Measurements from ENCODE around the gene SCARF2. TPM values are rescaled to one million over a fixed set of nuclear protein-coding genes. Genes with fewer than 3 reads are reported as not detected.

The SCARF2 gene
- total and polyA plus RNA-seq, 2 of the 8 experiments (the other 6 are each of a cell fraction or from before 2014, with no cell fraction given), result 4.2 to 9.8 TPM

- TF ChIP-seq JUN (IDR thresholded peaks at IDR 0.05; ENCODE audit: low read depth, low read length) (no peak), CTCF (IDR thresholded peaks at IDR 0.05; ENCODE audit: control extremely low read depth in 1 of 3, insufficient read depth in 1 of 3, low read depth in 1 of 3, low read length in 3 of 3) (no peak)
Measured at GRCh38 chr22:20444325-20444724, 6.7 kb upstream of the SCARF2 start (continued).
